ENCODE measurements around the gene CD82. TPM values are rescaled to one million over a fixed set of nuclear protein-coding genes. Genes with fewer than 3 reads are reported as not detected.

CD82 gene
- total RNA-seq, 2 donors from 2014 or later: 6.8 to 17.7 TPM

DNA sequence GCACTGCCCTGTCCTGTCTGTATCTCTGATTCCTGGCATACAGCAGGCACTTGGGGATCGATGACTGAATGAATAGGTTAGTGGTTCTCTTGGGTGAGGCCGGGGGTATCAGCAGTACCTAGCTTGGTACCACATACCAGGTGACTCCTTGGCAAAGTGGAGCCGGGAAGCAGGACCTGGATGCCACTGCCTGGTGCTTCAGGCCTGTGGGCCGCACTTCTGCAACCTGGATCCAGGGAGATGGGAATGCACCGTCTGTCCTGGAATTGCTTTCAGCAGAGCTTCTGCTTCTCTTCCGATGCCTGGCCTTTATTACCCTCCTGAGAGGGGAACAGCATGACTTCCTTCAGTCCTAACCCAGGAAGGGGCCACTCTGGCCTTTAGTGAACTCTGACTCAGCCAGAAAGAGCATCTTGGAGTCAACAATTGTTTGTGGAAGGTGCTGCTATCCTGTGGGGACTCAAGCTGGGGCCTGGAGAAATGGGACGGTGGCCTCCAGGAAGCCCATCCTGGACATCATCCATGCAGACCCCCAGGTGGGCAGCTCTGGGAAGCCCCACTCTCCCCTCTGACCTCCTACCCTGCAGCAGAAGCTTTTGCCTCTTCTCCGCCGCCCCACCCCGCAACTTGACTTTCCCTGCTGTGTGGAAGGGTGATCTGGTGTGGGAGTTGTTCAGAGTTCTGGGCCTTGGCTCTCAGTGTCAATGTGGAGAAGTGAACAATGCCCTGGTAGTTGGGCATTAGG is 5.1 kb downstream of the CD82 start:
- no peak for DNase-seq (ENCODE audit: low spot score)
- no peak overlapping the region for H3K4me3 ChIP-seq
- no peaks in the 10 kb centered on the region for H3K27me3 ChIP-seq
- H3K27ac ChIP-seq: no peak overlapping the region
- H3K36me3 ChIP-seq: no peaks in the 10 kb centered on the region
- peaks cover 0 to 58% of the 10 kb centered on the region in 2 donors for H3K4me1 ChIP-seq
- no peaks in the 10 kb centered on the region for H3K9me3 ChIP-seq
- TF ChIP-seq, protein P1, sequence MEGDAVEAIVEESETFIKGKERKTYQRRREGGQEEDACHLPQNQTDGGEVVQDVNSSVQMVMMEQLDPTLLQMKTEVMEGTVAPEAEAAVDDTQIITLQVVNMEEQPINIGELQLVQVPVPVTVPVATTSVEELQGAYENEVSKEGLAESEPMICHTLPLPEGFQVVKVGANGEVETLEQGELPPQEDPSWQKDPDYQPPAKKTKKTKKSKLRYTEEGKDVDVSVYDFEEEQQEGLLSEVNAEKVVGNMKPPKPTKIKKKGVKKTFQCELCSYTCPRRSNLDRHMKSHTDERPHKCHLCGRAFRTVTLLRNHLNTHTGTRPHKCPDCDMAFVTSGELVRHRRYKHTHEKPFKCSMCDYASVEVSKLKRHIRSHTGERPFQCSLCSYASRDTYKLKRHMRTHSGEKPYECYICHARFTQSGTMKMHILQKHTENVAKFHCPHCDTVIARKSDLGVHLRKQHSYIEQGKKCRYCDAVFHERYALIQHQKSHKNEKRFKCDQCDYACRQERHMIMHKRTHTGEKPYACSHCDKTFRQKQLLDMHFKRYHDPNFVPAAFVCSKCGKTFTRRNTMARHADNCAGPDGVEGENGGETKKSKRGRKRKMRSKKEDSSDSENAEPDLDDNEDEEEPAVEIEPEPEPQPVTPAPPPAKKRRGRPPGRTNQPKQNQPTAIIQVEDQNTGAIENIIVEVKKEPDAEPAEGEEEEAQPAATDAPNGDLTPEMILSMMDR (IDR thresholded peaks at IDR 0.05): no peak

DNA sequence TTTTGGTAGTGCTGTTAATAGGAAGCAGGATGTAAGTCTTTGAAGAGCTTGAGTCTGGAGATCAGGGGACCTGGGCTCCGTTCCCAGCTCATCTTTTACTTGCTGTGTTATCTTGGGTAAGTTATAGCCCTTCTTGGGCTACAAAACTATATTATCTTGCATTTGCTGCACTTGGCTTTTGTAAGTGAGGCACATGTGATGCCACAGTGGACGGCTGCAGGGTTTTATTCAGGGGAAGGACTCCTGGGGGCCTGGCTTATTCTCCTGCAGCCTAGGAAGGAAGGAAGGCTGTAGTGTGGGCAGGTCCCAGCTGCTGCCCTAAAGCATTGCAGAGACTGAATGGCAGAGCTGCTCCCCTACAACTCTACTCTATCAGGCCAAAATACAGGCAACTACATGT is 6.4 kb downstream of the CD82 start:
- Histone ChIP-seq H3K36me3 (no peaks in the 10 kb centered on the region), H3K4me1 (peaks cover 0 to 47% of the 10 kb centered on the region in 2 donors), H3K4me3 (no peak overlapping the region), H3K27ac (no peak overlapping the region), H3K9me3 (no peaks in the 10 kb centered on the region), H3K27me3 (no peaks in the 10 kb centered on the region)
- TF ChIP-seq, protein P1 (IDR thresholded peaks at IDR 0.05): no peak
- no peak for DNase-seq (ENCODE audit: low spot score)

DNA sequence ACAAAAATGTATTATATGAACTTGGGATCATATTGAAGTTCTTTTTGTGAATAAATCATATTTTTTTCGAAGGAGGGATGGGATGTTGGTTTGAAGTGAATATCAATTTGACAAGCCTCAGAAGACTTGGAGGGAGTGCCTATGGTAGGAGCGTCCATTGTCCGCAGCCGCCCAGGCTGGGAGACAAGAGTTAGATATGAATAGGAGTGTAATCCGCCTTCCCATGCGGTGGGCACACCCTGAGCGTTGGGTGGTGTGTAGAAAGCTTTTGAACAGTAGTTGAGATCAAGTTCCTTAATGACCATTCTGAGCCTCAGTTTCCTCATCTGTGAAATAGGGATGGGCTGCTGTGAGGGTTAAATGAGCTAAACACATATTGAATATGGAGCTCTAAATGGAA is 7.0 kb downstream of the CD82 start:
- TF ChIP-seq, protein P1 (IDR thresholded peaks at IDR 0.05): no peak
- DNase-seq (ENCODE audit: low spot score): no peak
- Histone ChIP-seq H3K9me3 (no peaks in the 10 kb centered on the region), H3K36me3 (no peaks in the 10 kb centered on the region), H3K4me3 (no peak overlapping the region), H3K27ac (no peak overlapping the region), H3K4me1 (peaks cover 0 to 41% of the 10 kb centered on the region in 2 donors), H3K27me3 (no peaks in the 10 kb centered on the region)

DNA sequence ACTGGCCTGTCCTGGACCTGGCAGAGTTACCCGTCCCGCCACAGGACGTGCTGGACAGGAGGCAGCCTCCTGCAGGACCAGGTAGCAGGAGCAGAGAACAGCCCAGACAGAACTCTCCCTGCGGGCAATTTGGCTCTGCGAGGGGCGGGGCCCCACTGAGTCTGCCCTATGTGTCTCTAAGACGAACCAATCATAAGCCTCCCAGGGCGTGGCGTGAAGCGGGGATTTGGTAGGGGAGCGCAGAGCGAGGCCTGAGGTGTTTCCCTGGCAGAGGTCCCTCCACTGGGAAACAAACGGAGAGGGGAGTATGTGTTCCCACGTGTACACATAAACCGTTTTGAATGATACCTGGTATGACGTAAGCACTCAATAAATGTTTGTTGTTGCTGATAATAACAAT is 7.4 kb downstream of the CD82 start:
- Histone ChIP-seq H3K4me3 (no peak overlapping the region), H3K4me1 (peaks cover 0 to 38% of the 10 kb centered on the region in 2 donors), H3K36me3 (no peaks in the 10 kb centered on the region), H3K27ac (no peak overlapping the region), H3K9me3 (no peaks in the 10 kb centered on the region), H3K27me3 (no peaks in the 10 kb centered on the region)
- DNase-seq (ENCODE audit: low spot score): no peak
- TF ChIP-seq, protein P1 (IDR thresholded peaks at IDR 0.05): no peak

DNA sequence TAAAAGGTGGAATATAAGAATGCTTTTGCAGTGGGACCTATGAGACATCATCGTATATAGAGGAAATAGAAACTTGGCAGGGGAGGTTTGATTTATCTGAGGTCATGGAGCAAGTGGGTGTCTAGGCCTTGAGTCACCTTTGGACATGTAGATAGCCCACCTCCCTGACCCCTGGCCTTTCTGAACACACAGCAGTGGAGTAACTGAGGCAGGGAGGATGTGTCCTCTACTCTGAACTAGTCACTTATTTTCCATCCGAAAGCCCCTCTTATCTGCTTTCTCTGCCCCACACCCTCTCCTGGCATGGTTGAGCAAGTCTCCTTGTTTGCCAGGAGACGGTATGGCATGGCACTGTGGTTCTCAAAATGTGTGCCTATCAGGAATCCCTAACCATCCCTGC is 7.9 kb downstream of the CD82 start:
- Histone ChIP-seq H3K4me3 (no peak overlapping the region), H3K9me3 (no peaks in the 10 kb centered on the region), H3K27me3 (no peaks in the 10 kb centered on the region), H3K36me3 (no peaks in the 10 kb centered on the region), H3K4me1 (peaks cover 0 to 33% of the 10 kb centered on the region in 2 donors), H3K27ac (no peak overlapping the region)
- DNase-seq (ENCODE audit: low spot score): no peak
- TF ChIP-seq, protein P1 (IDR thresholded peaks at IDR 0.05): no peak

Measured in right atrium auricular region (tissue), 2 donors.